MM.1S (cell line): ENCODE measurements around the gene GAB2.

Source experiments
- CTCF ChIP-seq: fragments of 300-600 bp; sonication (generic); IDR thresholded peaks from 2 replicates; pipeline ENCODE4 v1.5.1; 2016; ENCODE audit warnings: antibody characterized with exemption, low read length, mixed read lengths
- EZH2 ChIP-seq: fragments of 300-600 bp; sonication (generic); optimal IDR thresholded peaks from 2 replicates; pipeline ENCODE3; 2017; ENCODE audit warnings: low read depth, mild to moderate bottlenecking, antibody characterized with exemption, low read length, mixed read lengths
- EZH2phosphoT487 ChIP-seq: fragments of 300-600 bp; sonication (generic); IDR thresholded peaks from 2 replicates; pipeline ENCODE4 v1.6.1; 2018; ENCODE audit warnings: antibody characterized with exemption, low read length

GRCh38 chr11:78265326-78265725 lies 152.3 kb downstream of the GAB2 start:
- TF ChIP-seq CTCF (no peak), EZH2phosphoT487 (no peak), EZH2 (no peak)
